IgD-negative memory B cell (primary cell): Measurements from ENCODE around the gene HOXD1. TPM values are rescaled to one million over a fixed set of nuclear protein-coding genes. Genes with fewer than 3 reads are reported as not detected.
A peak's percentile ranks its signal among the peaks of the same experiment; 100 is the strongest.

Source experiments
- H3K27ac Mint-ChIP-seq, 3 donors: one replicate each; pipeline ENCODE4 v1.8.0; 2020 to 2022; ENCODE audit warnings: mild to moderate bottlenecking in 3 of 3, mixed read lengths in 3 of 3, moderate library complexity in 1 of 3
- H3K27me3 Mint-ChIP-seq: one replicate; pipeline ENCODE4 v1.8.0; 2021; ENCODE audit warnings: mixed read lengths
- H3K36me3 Mint-ChIP-seq: one replicate; pipeline ENCODE4 v1.8.0; 2020; ENCODE audit warnings: mild to moderate bottlenecking, mixed read lengths
- H3K4me1 Mint-ChIP-seq, 3 donors: one replicate each; pipeline ENCODE4 v1.8.0; 2020 to 2022; ENCODE audit warnings: mixed read lengths in 3 of 3, mild to moderate bottlenecking in 1 of 3
- H3K4me3 Mint-ChIP-seq, 4 donors: one replicate each; pipeline ENCODE4 v1.8.0; 2020 to 2022; ENCODE audit warnings: mild to moderate bottlenecking in 4 of 4, mixed read lengths in 4 of 4, moderate library complexity in 3 of 4
- H3K9me3 Mint-ChIP-seq, 3 donors: one replicate each; pipeline ENCODE4 v1.8.0; 2020 to 2021; ENCODE audit warnings: mixed read lengths in 3 of 3, mild to moderate bottlenecking in 1 of 3
- polyA plus RNA-seq: library from polyadenylated mRNA; unstranded; fragments of 300-500 nt; fragmentation: Illumina TruSeq; gene quantifications from one replicate; pipeline ENCODE4 v1.2.3, GENCODE V29; 2021

The HOXD1 gene
- polyA plus RNA-seq, 1 donor from 2014 or later, result not detected

GRCh38 chr2:176200971-176201370, 12.5 kb downstream of the HOXD1 start:
- no peaks in the 10 kb centered on the region for H3K36me3 Mint-ChIP-seq
- H3K4me3 Mint-ChIP-seq, result no peak overlapping the region
- no peaks in the 10 kb centered on the region for H3K4me1 Mint-ChIP-seq
- H3K27me3 Mint-ChIP-seq, result peaks cover 11% of the 10 kb centered on the region
- peaks cover 0 to 6% (median 4%) of the 10 kb centered on the region in 3 donors for H3K9me3 Mint-ChIP-seq
- H3K27ac Mint-ChIP-seq, result no peak overlapping the region

GRCh38 chr2:176202491-176202890, 14.0 kb downstream of the HOXD1 start:
- Mint-ChIP-seq H3K4me1 (no peaks in the 10 kb centered on the region), H3K4me3 (no peak overlapping the region), H3K9me3 (peaks cover 0 to 6% (median 4%) of the 10 kb centered on the region in 3 donors), H3K27me3 (peaks cover 8% of the 10 kb centered on the region), H3K36me3 (no peaks in the 10 kb centered on the region), H3K27ac (no peak overlapping the region)

- H3K4me1 Mint-ChIP-seq, result no peaks in the 10 kb centered on the region
- peaks cover 4% of the 10 kb centered on the region for H3K36me3 Mint-ChIP-seq
- H3K27me3 Mint-ChIP-seq, result peaks cover 4% of the 10 kb centered on the region
- no peak overlapping the region for H3K4me3 Mint-ChIP-seq
- peaks cover 2 to 4% (median 2%) of the 10 kb centered on the region in 3 donors for H3K9me3 Mint-ChIP-seq
- H3K27ac Mint-ChIP-seq, result no peak overlapping the region
Observed at GRCh38 chr2:176205126-176205525, 16.7 kb downstream of the HOXD1 start.

- no peak overlapping the region for H3K4me3 Mint-ChIP-seq
- H3K4me1 Mint-ChIP-seq, result no peaks in the 10 kb centered on the region
- H3K27ac Mint-ChIP-seq, result no peak overlapping the region
- H3K27me3 Mint-ChIP-seq, result peaks cover 7% of the 10 kb centered on the region
- H3K9me3 Mint-ChIP-seq, result peaks cover 2 to 5% (median 4%) of the 10 kb centered on the region in 3 donors
- H3K36me3 Mint-ChIP-seq, result peaks cover 4% of the 10 kb centered on the region
Observed at GRCh38 chr2:176206136-176206535, 17.7 kb downstream of the HOXD1 start.

- Mint-ChIP-seq H3K4me3 (no peak overlapping the region), H3K36me3 (peaks cover 4% of the 10 kb centered on the region), H3K27me3 (peaks cover 7% of the 10 kb centered on the region), H3K27ac (no peak overlapping the region), H3K4me1 (no peaks in the 10 kb centered on the region), H3K9me3 (peaks cover 2 to 5% (median 4%) of the 10 kb centered on the region in 3 donors)
Observed at GRCh38 chr2:176206682-176207081, 18.2 kb downstream of the HOXD1 start.

GRCh38 chr2:176211110-176211509, 22.6 kb downstream of the HOXD1 start:
- Mint-ChIP-seq H3K4me1 (no peaks in the 10 kb centered on the region), H3K27me3 (peaks cover 9% of the 10 kb centered on the region), H3K36me3 (peaks cover 4% of the 10 kb centered on the region), H3K4me3 (no peak overlapping the region), H3K27ac (no peak overlapping the region), H3K9me3 (peaks cover 0 to 3% (median 2%) of the 10 kb centered on the region in 3 donors)

- Mint-ChIP-seq H3K36me3 (peaks cover 4% of the 10 kb centered on the region), H3K4me3 (no peak overlapping the region), H3K4me1 (no peaks in the 10 kb centered on the region), H3K27me3 (peaks cover 9% of the 10 kb centered on the region), H3K9me3 (peaks cover 0 to 3% (median 2%) of the 10 kb centered on the region in 3 donors), H3K27ac (no peak overlapping the region)
Observed at GRCh38 chr2:176212276-176212675, 23.8 kb downstream of the HOXD1 start.

GRCh38 chr2:176213406-176213805, 24.9 kb downstream of the HOXD1 start:
- Mint-ChIP-seq H3K9me3 (peaks cover 0 to 5% (median 3%) of the 10 kb centered on the region in 3 donors), H3K36me3 (peaks cover 5% of the 10 kb centered on the region)

GRCh38 chr2:176227874-176228273, 39.4 kb downstream of the HOXD1 start:
- H3K4me1 Mint-ChIP-seq, result peaks cover 0 to 2% (median 0%) of the 10 kb centered on the region in 3 donors
- H3K27ac Mint-ChIP-seq, result no peak overlapping the region
- no peak overlapping the region for H3K4me3 Mint-ChIP-seq
- no peaks in the 10 kb centered on the region for H3K36me3 Mint-ChIP-seq
- peaks cover 0 to 4% (median 0%) of the 10 kb centered on the region in 3 donors for H3K9me3 Mint-ChIP-seq
- H3K27me3 Mint-ChIP-seq, result peaks cover 19% of the 10 kb centered on the region

More at GRCh38 chr2:176213406-176213805, 24.9 kb downstream of the HOXD1 start:
- no peaks in the 10 kb centered on the region for H3K4me1 Mint-ChIP-seq
- H3K4me3 Mint-ChIP-seq, result no peak overlapping the region
- H3K27me3 Mint-ChIP-seq, result peaks cover 9% of the 10 kb centered on the region
- no peak overlapping the region for H3K27ac Mint-ChIP-seq

GRCh38 chr2:176234156-176234555, 45.7 kb downstream of the HOXD1 start:
- Mint-ChIP-seq H3K36me3 (peaks cover 2% of the 10 kb centered on the region), H3K27me3 (peaks cover 7% of the 10 kb centered on the region), H3K9me3 (no peaks in the 10 kb centered on the region), H3K4me1 (no peaks in the 10 kb centered on the region), H3K27ac (no peak overlapping the region), H3K4me3 (no peak overlapping the region)

GRCh38 chr2:176234940-176235339, 46.5 kb downstream of the HOXD1 start:
- Mint-ChIP-seq H3K9me3 (no peaks in the 10 kb centered on the region), H3K4me1 (no peaks in the 10 kb centered on the region), H3K27me3 (peaks cover 8% of the 10 kb centered on the region), H3K4me3 (no peak overlapping the region), H3K27ac (no peak overlapping the region), H3K36me3 (peaks cover 2% of the 10 kb centered on the region)

GRCh38 chr2:176237456-176237855, 49.0 kb downstream of the HOXD1 start:
- Mint-ChIP-seq H3K4me1 (no peaks in the 10 kb centered on the region), H3K27ac (peak overlapping the region in 1 of 3 donors; percentile 2), H3K36me3 (peaks cover 2% of the 10 kb centered on the region)

GRCh38 chr2:176239031-176239430, 50.6 kb downstream of the HOXD1 start:
- Mint-ChIP-seq H3K4me3 (peak overlapping the region in 1 of 4 donors; percentile 13), H3K27ac (no peak overlapping the region), H3K4me1 (no peaks in the 10 kb centered on the region), H3K9me3 (no peaks in the 10 kb centered on the region), H3K27me3 (peaks cover 14% of the 10 kb centered on the region), H3K36me3 (peaks cover 2% of the 10 kb centered on the region)

More at GRCh38 chr2:176237456-176237855, 49.0 kb downstream of the HOXD1 start:
- Mint-ChIP-seq H3K27me3 (peaks cover 12% of the 10 kb centered on the region), H3K9me3 (no peaks in the 10 kb centered on the region), H3K4me3 (no peak overlapping the region)

- Mint-ChIP-seq H3K4me3 (no peak overlapping the region), H3K36me3 (peaks cover 2% of the 10 kb centered on the region), H3K9me3 (no peaks in the 10 kb centered on the region), H3K27ac (no peak overlapping the region), H3K4me1 (no peaks in the 10 kb centered on the region), H3K27me3 (peaks cover 14% of the 10 kb centered on the region)
Observed at GRCh38 chr2:176240301-176240700, 51.8 kb downstream of the HOXD1 start.
